BJ (cell line): Measurements from ENCODE around the gene MED7. TPM values are rescaled to one million over a fixed set of nuclear protein-coding genes. Genes with fewer than 3 reads are reported as not detected.

Experiments used
- CTCF ChIA-PET: fragments of 350-600 bp; formaldehyde crosslinking; extraction: SDS; loops from one replicate; lab custom pipeline; 2021; ENCODE audit warnings: antibody characterized with exemption, inconsistent platforms; lab: Yijun Ruan, JAX
- POLR2A ChIA-PET: fragments of 300-600 bp; sonication (Branson Sonifier 250); formaldehyde crosslinking; extraction: SDS; loops from one replicate; lab custom pipeline; 2021; ENCODE audit warnings: antibody characterized with exemption; lab: Charles Lee
- DNase-seq: peaks from one replicate; pipeline ENCODE4 v3.0.0-alpha.2; 2011; ENCODE audit warnings: low read depth
- H3K27me3 ChIP-seq: 2 replicates; pipeline ENCODE4 v1.6.0; 2011; ENCODE audit warnings: low read length; ENCODE audit not compliant: control insufficient read depth, insufficient read depth
- H3K36me3 ChIP-seq: 2 replicates; pipeline ENCODE4 v1.5.1; 2011; ENCODE audit warnings: low read length; ENCODE audit not compliant: control insufficient read depth, insufficient read depth
- H3K4me3 ChIP-seq: 2 replicates; pipeline ENCODE4 v1.5.1; 2011; ENCODE audit warnings: low read depth, mild to moderate bottlenecking, control low read depth, low read length
- polyA plus RNA-seq: library from polyadenylated mRNA; depleted of rRNA; stranded (reverse); fragments of >200 nt; gene quantifications from 2 replicates; pipeline ENCODE4 v1.2.3, GENCODE V29; 2011
- TF ChIP-seq, protein P1 (sequence below): IDR thresholded peaks from 2 replicates; pipeline ENCODE4 v1.5.1; 2011; ENCODE audit warnings: low read depth, mild to moderate bottlenecking, control low read depth, inconsistent platforms, low read length, moderate library complexity; ENCODE audit not compliant: insufficient read depth

Gene MED7
- polyA plus RNA-seq, 1 experiment, result 5.7 TPM

DNA sequence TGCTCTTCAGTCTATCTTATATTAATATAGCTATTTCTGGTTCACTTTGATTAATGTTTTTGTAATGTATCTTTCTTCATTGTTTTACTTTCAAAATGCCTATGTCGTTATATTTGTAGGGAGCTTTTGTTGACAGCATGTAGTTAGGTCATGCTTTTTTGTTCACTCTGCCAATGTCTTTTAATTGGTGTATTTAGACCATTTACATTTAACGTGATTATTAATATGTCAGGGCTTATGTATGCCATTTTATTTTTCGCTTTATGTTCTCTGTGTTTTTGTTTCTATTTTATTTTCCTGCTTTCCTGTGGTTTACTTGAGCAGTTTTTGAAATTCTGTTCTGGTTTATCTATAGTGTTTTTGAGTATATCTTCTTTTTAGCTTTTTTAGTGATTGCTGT, 12.6 kb upstream of the MED7 start:
- CTCF ChIA-PET, result no interaction called here
- Histone ChIP-seq H3K27me3 (peaks cover 2% of the 10 kb centered on the region; the same call in 1 of the 2 replicates), H3K36me3 (no peaks in the 10 kb centered on the region), H3K4me3 (no peak overlapping the region)
- DNase-seq, result no peak
- POLR2A ChIA-PET, result no interaction called here
- TF ChIP-seq, protein P1, sequence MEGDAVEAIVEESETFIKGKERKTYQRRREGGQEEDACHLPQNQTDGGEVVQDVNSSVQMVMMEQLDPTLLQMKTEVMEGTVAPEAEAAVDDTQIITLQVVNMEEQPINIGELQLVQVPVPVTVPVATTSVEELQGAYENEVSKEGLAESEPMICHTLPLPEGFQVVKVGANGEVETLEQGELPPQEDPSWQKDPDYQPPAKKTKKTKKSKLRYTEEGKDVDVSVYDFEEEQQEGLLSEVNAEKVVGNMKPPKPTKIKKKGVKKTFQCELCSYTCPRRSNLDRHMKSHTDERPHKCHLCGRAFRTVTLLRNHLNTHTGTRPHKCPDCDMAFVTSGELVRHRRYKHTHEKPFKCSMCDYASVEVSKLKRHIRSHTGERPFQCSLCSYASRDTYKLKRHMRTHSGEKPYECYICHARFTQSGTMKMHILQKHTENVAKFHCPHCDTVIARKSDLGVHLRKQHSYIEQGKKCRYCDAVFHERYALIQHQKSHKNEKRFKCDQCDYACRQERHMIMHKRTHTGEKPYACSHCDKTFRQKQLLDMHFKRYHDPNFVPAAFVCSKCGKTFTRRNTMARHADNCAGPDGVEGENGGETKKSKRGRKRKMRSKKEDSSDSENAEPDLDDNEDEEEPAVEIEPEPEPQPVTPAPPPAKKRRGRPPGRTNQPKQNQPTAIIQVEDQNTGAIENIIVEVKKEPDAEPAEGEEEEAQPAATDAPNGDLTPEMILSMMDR, result no peak

DNA sequence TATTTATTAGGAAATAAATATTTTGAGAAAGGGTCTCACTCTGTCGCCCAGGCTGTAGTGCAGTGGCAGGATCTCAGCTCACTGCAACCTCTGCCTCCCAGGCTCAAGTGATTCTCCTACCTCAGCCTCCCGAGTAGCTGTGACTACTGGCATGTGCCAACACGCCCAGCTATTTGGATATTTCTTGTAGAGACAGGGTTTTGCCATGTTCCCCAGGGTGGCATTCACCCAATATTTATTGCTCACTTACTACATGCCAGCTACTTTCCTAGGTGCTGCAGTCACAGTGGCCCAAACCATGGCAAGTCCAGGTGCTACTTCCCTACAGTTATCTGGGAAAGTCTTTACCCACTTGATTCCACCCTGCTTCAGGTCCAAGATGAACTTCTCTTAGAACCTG, 8.3 kb upstream of the MED7 start:
- DNase-seq, result no peak
- TF ChIP-seq, protein P1, result no peak
- Histone ChIP-seq H3K4me3 (no peak overlapping the region), H3K36me3 (no peaks in the 10 kb centered on the region), H3K27me3 (no peaks in the 10 kb centered on the region)
- ChIA-PET POLR2A (no interaction called here), CTCF (interaction anchor here (0.7 kb wide), 1 partner anchor 321 kb away, joined by 3 read pairs; no protein-coding TSS in a partner anchor)

DNA sequence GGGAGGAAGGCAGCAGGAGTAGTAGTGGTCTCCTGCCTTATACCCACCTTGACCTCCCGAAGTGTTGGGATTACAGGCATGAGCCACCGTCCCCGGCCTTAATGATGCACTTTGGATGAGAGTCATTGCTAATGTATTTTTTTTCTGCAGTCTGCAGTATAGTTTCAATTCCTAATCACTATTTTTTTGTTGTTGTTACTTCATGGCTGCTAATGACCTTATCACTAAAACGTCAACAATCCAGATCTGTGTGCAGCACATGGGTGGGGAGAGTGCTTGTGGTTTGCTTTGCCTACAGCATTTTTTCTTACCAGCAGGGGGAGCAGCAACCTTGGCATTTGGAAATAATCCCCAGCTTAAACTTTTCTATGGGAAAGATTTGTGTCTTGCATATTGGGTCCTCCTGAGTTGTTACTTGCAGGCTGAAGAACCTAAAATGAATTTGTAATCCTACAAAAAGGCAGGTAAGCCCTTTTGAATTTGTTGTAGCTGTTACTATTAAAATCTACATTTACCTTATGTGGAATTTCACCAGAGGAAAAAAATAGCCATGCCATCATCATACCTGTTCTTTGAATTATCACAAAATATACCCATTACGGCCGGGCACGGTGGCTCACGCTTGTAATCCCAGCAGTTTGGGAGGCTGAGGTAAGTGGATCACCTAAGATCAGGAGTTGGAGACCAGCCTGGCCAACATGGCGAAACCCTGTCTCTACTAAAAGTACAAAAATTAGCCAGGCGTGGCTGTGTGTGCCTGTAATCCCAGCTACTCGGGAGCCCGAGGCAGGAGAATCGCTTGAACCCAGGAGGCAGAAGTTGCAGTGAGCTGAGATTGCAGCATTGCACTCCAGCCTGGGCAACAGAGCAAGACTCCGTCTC, 6.3 kb upstream of the MED7 start:
- Histone ChIP-seq H3K4me3 (no peak overlapping the region), H3K36me3 (no peaks in the 10 kb centered on the region), H3K27me3 (no peaks in the 10 kb centered on the region)
- POLR2A ChIA-PET, result no interaction called here
- TF ChIP-seq, protein P1, result peak; percentile 91
- no peak for DNase-seq
- CTCF ChIA-PET, result interaction anchor here (0.8 to 1.7 kb wide), 6 partner anchors 12 to 594 kb away, joined by 3 to 7 read pairs (median 4); partner anchors contain the start of gene LSM11

DNA sequence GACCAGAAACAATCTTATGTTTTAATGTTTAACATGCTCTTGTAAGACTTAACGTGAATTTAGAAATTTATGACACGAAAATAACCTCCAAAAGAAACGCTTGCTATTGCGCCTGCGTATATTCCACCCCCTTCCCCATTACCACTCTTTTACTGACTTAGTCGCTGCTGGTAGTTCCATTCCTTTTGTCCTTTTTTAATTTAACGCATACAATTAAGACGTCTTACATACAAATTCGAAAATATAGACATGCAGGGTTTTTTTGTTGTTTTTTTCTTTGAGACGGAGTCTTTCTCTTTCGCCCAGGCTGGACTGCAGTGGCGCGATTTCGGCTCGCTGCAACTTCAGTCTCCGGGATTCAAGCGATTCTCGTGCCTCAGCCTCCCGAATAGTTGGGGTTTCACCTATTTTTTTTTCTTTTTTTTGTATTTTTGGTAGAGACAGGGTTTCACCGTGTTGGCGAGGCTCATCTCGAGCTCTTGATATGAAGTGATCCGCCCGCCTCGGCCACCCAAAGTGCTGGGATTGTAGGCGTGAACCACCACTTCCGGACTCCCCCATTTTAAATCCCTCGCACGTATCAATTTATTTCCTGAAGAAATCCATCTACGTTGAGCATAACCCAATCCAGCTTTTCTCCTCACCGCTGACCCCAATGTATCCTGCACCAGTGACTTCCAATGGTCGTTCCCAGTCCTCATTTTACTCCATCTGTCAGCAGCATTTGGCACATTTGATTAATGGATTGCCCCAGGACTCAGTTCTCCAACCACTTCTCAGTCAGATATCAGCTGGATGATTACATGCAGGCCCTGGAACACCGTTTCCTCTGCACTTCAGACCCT, 684 bp upstream of the MED7 start:
- CTCF ChIA-PET, result interaction anchor here (1.3 to 2.7 kb wide), 2 partner anchors 11 to 32 kb away, joined by 3 to 13 read pairs; no protein-coding TSS in a partner anchor
- TF ChIP-seq, protein P1, result no peak
- DNase-seq, result no peak
- Histone ChIP-seq H3K4me3 (peak overlapping the region; percentile 99), H3K27me3 (no peaks in the 10 kb centered on the region), H3K36me3 (no peaks in the 10 kb centered on the region)
- POLR2A ChIA-PET, result interaction anchor here (0.6 kb wide), 1 partner anchor 719 kb away, joined by 3 read pairs; no protein-coding TSS in a partner anchor
